Activated effector memory CD4-positive, alpha-beta T cell treated with anti-CD3 and anti-CD28 coated beads, Interleukin-2, amount 50 U/mL, for 16 hours (primary cell): Measurements from ENCODE around the gene ATXN1L.
"Not testable (repeated sequence)": the region's sequence is repeated elsewhere in the genome, so short reads cannot be mapped to it uniquely, and the experiment has no call there.

ENCODE experiments used
- DNase-seq: peaks from one replicate; pipeline ENCODE4 v3.0.0-alpha.2; 2020

ATXN1L gene

DNA sequence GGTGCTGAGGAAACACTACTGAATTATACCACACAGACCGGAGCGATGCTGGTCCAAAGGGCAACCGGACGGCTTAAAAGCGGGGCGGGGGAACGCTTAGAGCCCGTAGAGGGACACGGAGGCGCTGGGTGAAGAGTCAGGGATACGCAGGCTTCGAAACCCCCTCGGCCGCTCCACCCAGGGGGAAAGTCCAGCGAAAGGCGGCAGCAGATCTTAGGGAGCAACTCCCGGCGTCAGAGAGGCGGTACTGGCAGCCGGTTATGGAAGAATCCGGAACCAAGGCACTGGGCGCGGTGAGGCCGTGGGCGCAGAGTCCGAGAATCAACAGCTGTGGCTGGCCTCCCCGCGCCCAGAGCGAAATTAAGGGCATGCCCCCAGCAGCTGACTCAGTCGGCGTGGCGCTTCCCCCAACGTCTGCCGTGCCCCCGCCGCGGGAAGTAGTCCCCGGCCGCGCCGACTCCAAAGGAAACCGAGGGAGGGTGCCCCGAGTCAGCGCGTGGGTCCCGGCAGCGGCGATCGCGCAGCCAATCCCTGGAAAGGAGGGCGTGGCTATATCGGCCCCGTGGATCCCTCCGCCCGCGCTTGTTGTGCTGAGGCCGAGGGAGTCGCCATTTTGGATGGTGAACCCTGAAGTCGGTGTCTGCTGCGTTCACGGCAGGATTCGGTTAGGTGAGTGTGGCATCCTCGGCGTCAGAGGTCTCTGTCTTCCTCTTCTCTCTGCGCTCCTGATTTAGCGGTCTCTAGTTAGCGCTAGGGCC, 49.3 kb downstream of the ATXN1L start, which contains the start of gene IST1:
TSS of gene IST1 (plus strand) at position 611 of the 758 bp plus-strand sequence. CDS start 20,110 bp downstream, outside the sequence.
- peak; percentile 99 for DNase-seq

- no peak for DNase-seq
Observed at GRCh38 chr16:71895679-71896365, 50.0 kb downstream of the ATXN1L start.

DNA sequence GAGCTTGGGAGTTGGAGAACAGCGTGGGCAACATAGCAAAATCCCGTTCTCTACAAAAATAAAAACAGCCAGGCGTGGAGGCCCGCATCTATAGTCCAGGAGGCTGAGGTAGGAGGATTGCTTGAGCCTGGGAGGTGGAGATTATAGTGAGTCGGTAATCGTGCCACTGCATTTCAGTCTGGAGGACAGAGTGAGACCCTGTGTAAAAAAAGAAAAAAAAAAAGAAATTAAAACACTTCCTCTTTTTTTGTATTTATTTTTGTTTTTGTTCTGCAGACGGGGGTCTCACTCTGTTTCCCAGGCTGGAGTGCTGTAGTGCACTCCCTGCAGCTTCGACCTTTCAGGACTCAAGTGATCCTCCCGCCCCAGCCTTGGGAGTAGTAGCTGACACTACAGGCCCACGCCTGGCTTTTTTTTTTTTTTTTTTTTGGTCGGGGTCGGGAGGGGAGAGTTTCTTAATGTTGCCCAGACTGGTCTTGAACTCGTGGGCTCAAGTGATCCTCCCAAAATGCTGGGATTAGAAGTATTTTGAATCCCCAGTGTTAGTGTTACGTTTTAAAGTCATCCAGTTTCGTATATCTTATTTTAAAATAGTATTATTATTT, 51.1 kb downstream of the ATXN1L start:
- no peak for DNase-seq

DNA sequence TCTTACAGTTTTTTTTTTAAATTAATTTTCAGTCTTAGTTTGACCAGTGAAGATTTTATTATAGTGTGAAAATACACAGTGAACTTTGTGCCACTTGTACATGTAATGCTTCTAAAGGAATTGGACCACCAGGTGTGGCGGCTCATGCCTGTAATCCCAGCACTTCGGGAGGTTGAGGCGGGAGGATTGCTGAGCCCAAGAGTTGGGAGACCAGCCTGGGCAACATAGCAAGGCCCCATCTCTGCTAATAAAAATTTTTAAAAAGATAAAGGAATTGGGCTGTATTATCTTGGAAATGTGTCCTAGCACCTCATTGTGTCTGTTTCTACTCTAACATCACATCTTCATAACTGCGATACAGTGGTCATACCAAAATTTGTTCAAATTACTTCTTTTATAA, 53.4 kb downstream of the ATXN1L start:
- no peak for DNase-seq

- DNase-seq: no peak
Observed at GRCh38 chr16:71902656-71903365, 57.0 kb downstream of the ATXN1L start.

GRCh38 chr16:71903608-71904007, 57.8 kb downstream of the ATXN1L start:
- DNase-seq: no peak

- DNase-seq: no peak
Observed at GRCh38 chr16:71904239-71904638, 58.5 kb downstream of the ATXN1L start.

DNA sequence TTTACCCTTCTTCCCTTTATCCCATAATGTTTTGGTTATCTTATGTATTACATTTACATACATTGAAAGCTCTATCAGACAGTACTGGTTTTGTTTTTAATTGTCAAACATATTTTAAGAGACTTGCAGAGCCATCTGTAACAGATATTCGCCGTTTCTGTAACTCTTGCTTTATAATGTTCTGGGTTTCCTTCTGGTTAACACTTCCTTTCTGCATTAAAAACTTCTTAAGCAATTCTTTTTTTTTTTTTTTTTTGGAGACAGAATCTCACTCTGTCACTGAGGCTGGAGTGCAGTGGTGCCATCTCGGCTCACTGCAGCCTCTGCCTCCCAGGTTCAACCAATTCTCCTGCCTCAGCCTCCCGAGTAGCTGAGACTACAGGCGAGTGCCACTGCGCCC, 60.0 kb downstream of the ATXN1L start:
- not testable (repeated sequence) for DNase-seq
